Measurements from ENCODE around the gene BEST2. TPM values are rescaled to one million over a fixed set of nuclear protein-coding genes. Genes with fewer than 3 reads are reported as not detected.
"Not testable (repeated sequence)": the region's sequence is repeated elsewhere in the genome, so short reads cannot be mapped to it uniquely, and the experiment has no call there.

The BEST2 gene
- total RNA-seq, 1 donor from 2014 or later, result not detected

- H3K36me3 Mint-ChIP-seq (ENCODE audit: low read depth), result peaks cover 19% of the 10 kb centered on the region
- peak overlapping the region; percentile 85 for H3K4me3 Mint-ChIP-seq
- H3K27ac Mint-ChIP-seq, result peak overlapping the region; percentile 96
- DNase-seq (ENCODE audit: low spot score), result no peak
- intact Hi-C loops (cut with micrococcal nuclease), result loop anchor here (1.0 to 5.0 kb wide), 2 partner anchors 74 to 1707 kb away; partner anchors contain the start of gene LDLR
- no peaks in the 10 kb centered on the region for H3K27me3 Mint-ChIP-seq (ENCODE audit: insufficient read depth)
- H3K4me1 Mint-ChIP-seq (ENCODE audit: low read depth), result peaks cover 36% of the 10 kb centered on the region
- H3K9me3 Mint-ChIP-seq, result no peaks in the 10 kb centered on the region
Measured at GRCh38 chr19:12794196-12794941, 42.8 kb downstream of the BEST2 start.

GRCh38 chr19:12794971-12795381, 43.4 kb downstream of the BEST2 start:
- Mint-ChIP-seq H3K27ac (peak overlapping the region; percentile 96), H3K9me3 (no peaks in the 10 kb centered on the region), H3K36me3 (ENCODE audit: low read depth) (peaks cover 24% of the 10 kb centered on the region), H3K27me3 (ENCODE audit: insufficient read depth) (no peaks in the 10 kb centered on the region), H3K4me1 (ENCODE audit: low read depth) (peaks cover 36% of the 10 kb centered on the region), H3K4me3 (peak overlapping the region; percentile 85)
- intact Hi-C loops (cut with micrococcal nuclease), result loop anchor here (1.0 to 5.0 kb wide), 2 partner anchors 75 to 1708 kb away; partner anchors contain the start of gene LDLR
- DNase-seq (ENCODE audit: low spot score), result no peak

- Mint-ChIP-seq H3K9me3 (no peaks in the 10 kb centered on the region), H3K27ac (peak overlapping the region; percentile 88), H3K27me3 (ENCODE audit: insufficient read depth) (no peaks in the 10 kb centered on the region), H3K4me1 (ENCODE audit: low read depth) (peaks cover 35% of the 10 kb centered on the region), H3K36me3 (ENCODE audit: low read depth) (peaks cover 29% of the 10 kb centered on the region), H3K4me3 (peak overlapping the region; percentile 72)
- peak; percentile 75 for DNase-seq (ENCODE audit: low spot score)
- intact Hi-C loops (cut with micrococcal nuclease), result loop anchor here (1.0 kb wide), 4 partner anchors 19 to 51 kb away; no protein-coding TSS in a partner anchor
Measured at GRCh38 chr19:12796146-12797071, 44.8 kb downstream of the BEST2 start.

- no peak for DNase-seq (ENCODE audit: low spot score)
- Mint-ChIP-seq H3K27ac (no peak overlapping the region), H3K9me3 (no peaks in the 10 kb centered on the region), H3K4me1 (ENCODE audit: low read depth) (peaks cover 37% of the 10 kb centered on the region), H3K4me3 (no peak overlapping the region), H3K36me3 (ENCODE audit: low read depth) (peaks cover 29% of the 10 kb centered on the region), H3K27me3 (ENCODE audit: insufficient read depth) (no peaks in the 10 kb centered on the region)
- intact Hi-C loops (cut with micrococcal nuclease), result no loop called here
Measured at GRCh38 chr19:12797141-12797587, 45.6 kb downstream of the BEST2 start.

- H3K9me3 Mint-ChIP-seq; H3K4me3 Mint-ChIP-seq; H3K27me3 Mint-ChIP-seq (ENCODE audit: insufficient read depth); H3K27ac Mint-ChIP-seq; DNase-seq (ENCODE audit: low spot score); intact Hi-C loops (cut with micrococcal nuclease): not testable (repeated sequence)
- H3K36me3 Mint-ChIP-seq (ENCODE audit: low read depth), result peaks cover 27% of the 10 kb centered on the region
- H3K4me1 Mint-ChIP-seq (ENCODE audit: low read depth), result peaks cover 41% of the 10 kb centered on the region
Measured at GRCh38 chr19:12797607-12798006, 46.0 kb downstream of the BEST2 start.

GRCh38 chr19:12799742-12800465, 48.3 kb downstream of the BEST2 start:
- H3K4me1 Mint-ChIP-seq (ENCODE audit: low read depth), result peaks cover 33% of the 10 kb centered on the region
- no peak for DNase-seq (ENCODE audit: low spot score)
- H3K36me3 Mint-ChIP-seq (ENCODE audit: low read depth), result peaks cover 17% of the 10 kb centered on the region
- H3K27ac Mint-ChIP-seq, result no peak overlapping the region
- intact Hi-C loops (cut with micrococcal nuclease), result no loop called here
- H3K9me3 Mint-ChIP-seq, result no peaks in the 10 kb centered on the region
- H3K27me3 Mint-ChIP-seq (ENCODE audit: insufficient read depth), result no peaks in the 10 kb centered on the region
- H3K4me3 Mint-ChIP-seq, result peak overlapping the region; percentile 87

- H3K9me3 Mint-ChIP-seq, result no peaks in the 10 kb centered on the region
- intact Hi-C loops (cut with micrococcal nuclease), result no loop called here
- peak overlapping the region; percentile 80 for H3K27ac Mint-ChIP-seq
- H3K4me1 Mint-ChIP-seq (ENCODE audit: low read depth), result peaks cover 32% of the 10 kb centered on the region
- DNase-seq (ENCODE audit: low spot score), result no peak
- H3K4me3 Mint-ChIP-seq, result peak overlapping the region; percentile 87
- H3K27me3 Mint-ChIP-seq (ENCODE audit: insufficient read depth), result no peaks in the 10 kb centered on the region
- H3K36me3 Mint-ChIP-seq (ENCODE audit: low read depth), result peaks cover 17% of the 10 kb centered on the region
Measured at GRCh38 chr19:12800466-12800770, 48.8 kb downstream of the BEST2 start.

GRCh38 chr19:12800923-12801465, 49.4 kb downstream of the BEST2 start:
- intact Hi-C loops (cut with micrococcal nuclease), result no loop called here
- Mint-ChIP-seq H3K4me1 (ENCODE audit: low read depth) (peaks cover 29% of the 10 kb centered on the region), H3K27me3 (ENCODE audit: insufficient read depth) (no peaks in the 10 kb centered on the region), H3K27ac (peak overlapping the region; percentile 80), H3K4me3 (peak overlapping the region; percentile 87), H3K9me3 (no peaks in the 10 kb centered on the region), H3K36me3 (ENCODE audit: low read depth) (peaks cover 17% of the 10 kb centered on the region)
- DNase-seq (ENCODE audit: low spot score), result no peak

- DNase-seq (ENCODE audit: low spot score), result peak; percentile 74
- Mint-ChIP-seq H3K4me3 (peak within 1 kb of the TSS; percentile 87), H3K27ac (peak within 1 kb of the TSS; percentile 80), H3K27me3 (ENCODE audit: insufficient read depth) (no peaks in the 10 kb centered on the region), H3K4me1 (ENCODE audit: low read depth) (peaks cover 29% of the 10 kb centered on the region), H3K36me3 (ENCODE audit: low read depth) (peaks cover 15% of the 10 kb centered on the region), H3K9me3 (no peaks in the 10 kb centered on the region)
- intact Hi-C loops (cut with micrococcal nuclease), result no loop called here
Measured at GRCh38 chr19:12801466-12802266, 50.1 kb downstream of the BEST2 start, which contains the start of the genes PRDX2 and THSD8. TSS of gene PRDX2 (minus strand) at chr19:12801800. CDS start at chr19:12801261, 539 bp downstream. TSS of gene THSD8 (plus strand) at chr19:12802069. CDS start at chr19:12802072, 3 bp downstream.

GRCh38 chr19:12802267-12803106, 50.9 kb downstream of the BEST2 start:
- Mint-ChIP-seq H3K27ac (peak overlapping the region; percentile 68), H3K27me3 (ENCODE audit: insufficient read depth) (no peaks in the 10 kb centered on the region), H3K36me3 (ENCODE audit: low read depth) (peaks cover 15% of the 10 kb centered on the region), H3K4me3 (peak overlapping the region; percentile 87), H3K9me3 (no peaks in the 10 kb centered on the region), H3K4me1 (ENCODE audit: low read depth) (peaks cover 27% of the 10 kb centered on the region)
- DNase-seq (ENCODE audit: low spot score), result no peak
- intact Hi-C loops (cut with micrococcal nuclease), result no loop called here

- no peaks in the 10 kb centered on the region for H3K9me3 Mint-ChIP-seq
- intact Hi-C loops (cut with micrococcal nuclease), result no loop called here
- H3K36me3 Mint-ChIP-seq (ENCODE audit: low read depth), result peaks cover 18% of the 10 kb centered on the region
- no peak overlapping the region for H3K4me3 Mint-ChIP-seq
- DNase-seq (ENCODE audit: low spot score), result no peak
- H3K27ac Mint-ChIP-seq, result no peak overlapping the region
- H3K27me3 Mint-ChIP-seq (ENCODE audit: insufficient read depth), result no peaks in the 10 kb centered on the region
- H3K4me1 Mint-ChIP-seq (ENCODE audit: low read depth), result peaks cover 27% of the 10 kb centered on the region
Measured at GRCh38 chr19:12804051-12804450, 52.5 kb downstream of the BEST2 start.
